IMR-90 (cell line): ENCODE data around the gene ZSWIM8. TPM values are rescaled to one million over a fixed set of nuclear protein-coding genes. Genes with fewer than 3 reads are reported as not detected.
A peak's percentile ranks its signal among the peaks of the same experiment; 100 is the strongest.

Experiments
- ATAC-seq: fragments of 200-7000 bp; cut with Tn5 transposase; 2 replicates; pipeline ENCODE4 v1.9.1; 2020; ENCODE audit warnings: low read depth, mild to moderate bottlenecking, moderate library complexity
- BruUV-seq: library from RNA; stranded (reverse); fragments of 400-500 nt; replicated peaks from 2 replicates; lab custom pipeline; 2021; lab: Mats Ljungman, UMichigan
- CTCF ChIA-PET: fragments of 300-600 bp; formaldehyde crosslinking; extraction: SDS; loops from one replicate; lab custom pipeline; 2021; ENCODE audit warnings: antibody characterized with exemption; lab: Yijun Ruan, JAX
- POLR2A ChIA-PET: fragments of 300-600 bp; sonication (Branson Sonifier 250); formaldehyde crosslinking; loops from one replicate; lab custom pipeline; 2022; ENCODE audit warnings: antibody characterized with exemption; ENCODE audit not compliant: unreplicated experiment; lab: Charles Lee
- DNase-seq: peaks from one replicate; pipeline ENCODE4 v3.0.0; 2013
- H2AFZ ChIP-seq: replicated peaks from 2 replicates; pipeline ENCODE3; 2013; ENCODE audit warnings: low read length, mild to moderate bottlenecking; ENCODE audit not compliant: poor library complexity
- H2AK5ac ChIP-seq: 2 replicates; pipeline ENCODE4 v1.6.1; 2013; ENCODE audit warnings: low read depth, low read length, inconsistent platforms
- H2AK9ac ChIP-seq: replicated peaks from 2 replicates; pipeline ENCODE3; 2013; ENCODE audit warnings: mild to moderate bottlenecking, low read depth, low read length, moderate library complexity; ENCODE audit not compliant: poor library complexity
- H2BK120ac ChIP-seq: 2 replicates; pipeline ENCODE4 v1.6.1; 2013; ENCODE audit warnings: low read depth, low read length, inconsistent platforms
- H2BK15ac ChIP-seq: 3 replicates; pipeline ENCODE4 v1.6.1; 2013; ENCODE audit warnings: low read depth, low read length, inconsistent platforms
- H2BK20ac ChIP-seq: 2 replicates; pipeline ENCODE4 v1.6.1; 2013; ENCODE audit warnings: low read depth, mild to moderate bottlenecking, inconsistent platforms, low read length, moderate library complexity
- H2BK5ac ChIP-seq: 2 replicates; pipeline ENCODE4 v1.6.1; 2013; ENCODE audit warnings: mild to moderate bottlenecking, low read depth, low read length, inconsistent platforms; ENCODE audit not compliant: poor library complexity, severe bottlenecking
- H3K14ac ChIP-seq: replicated peaks from 2 replicates; pipeline ENCODE4 v1.6.1; 2013; ENCODE audit warnings: low read depth, low read length, inconsistent platforms
- H3K18ac ChIP-seq: 2 replicates; pipeline ENCODE4 v1.6.1; 2013; ENCODE audit warnings: low read depth, low read length, control low read depth
- H3K23ac ChIP-seq: 2 replicates; pipeline ENCODE4 v1.6.1; 2013; ENCODE audit warnings: low read depth, low read length, inconsistent platforms
- H3K27ac ChIP-seq: 2 replicates; pipeline ENCODE4 v1.5.1; 2013; ENCODE audit warnings: mild to moderate bottlenecking, control low read depth, low read length; ENCODE audit not compliant: insufficient read depth
- H3K27me3 ChIP-seq: 2 replicates; pipeline ENCODE4 v1.6.1; 2013; ENCODE audit warnings: low read length; ENCODE audit not compliant: control insufficient read depth, insufficient read depth
- H3K36me3 ChIP-seq: 2 replicates; pipeline ENCODE4 v1.6.1; 2013; ENCODE audit warnings: low read length, mixed read lengths; ENCODE audit not compliant: control insufficient read depth, insufficient read depth
- H3K4ac ChIP-seq: 2 replicates; pipeline ENCODE4 v1.6.1; 2013; ENCODE audit warnings: low read depth, low read length, inconsistent platforms
- H3K4me1 ChIP-seq: 2 replicates; pipeline ENCODE4 v1.6.1; 2013; ENCODE audit warnings: low read length, mixed read lengths; ENCODE audit not compliant: control insufficient read depth, insufficient read depth
- H3K4me2 ChIP-seq: 2 replicates; pipeline ENCODE4 v1.6.1; 2013; ENCODE audit warnings: low read depth, mild to moderate bottlenecking, control low read depth, low read length, moderate library complexity
- H3K4me3 ChIP-seq: 2 replicates; pipeline ENCODE4 v1.5.1; 2013; ENCODE audit warnings: low read depth, mild to moderate bottlenecking, control low read depth, low read length, moderate library complexity; ENCODE audit not compliant: insufficient read depth
- H3K56ac ChIP-seq: 2 replicates; pipeline ENCODE4 v1.6.1; 2013; ENCODE audit warnings: low read length, inconsistent platforms; ENCODE audit not compliant: insufficient read depth; ENCODE audit errors: extremely low read depth
- H3K79me1 ChIP-seq, 2 experiments: 2 replicates each; pipeline ENCODE4 v1.6.1; 2013; ENCODE audit warnings: low read length in 2 of 2, inconsistent platforms in 1 of 2, low read depth in 1 of 2
- H3K9ac ChIP-seq: 2 replicates; pipeline ENCODE4 v1.6.1; 2013; ENCODE audit warnings: low read depth, low read length, control low read depth
- H3K9me1 ChIP-seq: 2 replicates; pipeline ENCODE4 v1.6.1; 2013; ENCODE audit warnings: low read length, inconsistent platforms; ENCODE audit not compliant: insufficient read depth
- H3K9me3 ChIP-seq: 2 replicates; pipeline ENCODE4 v1.6.1; 2013; ENCODE audit warnings: low read length; ENCODE audit not compliant: control insufficient read depth, insufficient read depth
- H4K20me1 ChIP-seq: 2 replicates; pipeline ENCODE4 v1.6.1; 2013; ENCODE audit warnings: low read length, inconsistent platforms; ENCODE audit not compliant: insufficient read depth
- H4K5ac ChIP-seq: 2 replicates; pipeline ENCODE4 v1.6.1; 2013; ENCODE audit warnings: mild to moderate bottlenecking, low read depth, low read length, control low read depth
- H4K8ac ChIP-seq, 2 experiments: 2 replicates each; pipeline ENCODE4 v1.6.1; 2013; ENCODE audit warnings: low read depth in 2 of 2, low read length in 2 of 2, control low read depth in 1 of 2, inconsistent platforms in 1 of 2
- H4K91ac ChIP-seq: 2 replicates; pipeline ENCODE4 v1.6.1; 2013; ENCODE audit warnings: low read depth, low read length, inconsistent platforms; ENCODE audit not compliant: insufficient read depth
- BHLHE40 ChIP-seq: fragments of 150-350 bp; IDR thresholded peaks from 2 replicates; pipeline ENCODE4 v1.6.1; 2016; ENCODE audit warnings: mild to moderate bottlenecking, low read depth, low read length
- CHD1 ChIP-seq: IDR thresholded peaks from 2 replicates; pipeline ENCODE4 v1.6.1; 2012; ENCODE audit warnings: low read depth, low read length, improper control_type of control experiment
- MAFK ChIP-seq: IDR thresholded peaks from 2 replicates; pipeline ENCODE4 v1.6.1; 2012; ENCODE audit warnings: low read depth, low read length, improper control_type of control experiment
- MAZ ChIP-seq: IDR thresholded peaks from 2 replicates; pipeline ENCODE4 v1.6.1; 2012; ENCODE audit warnings: low read depth, mild to moderate bottlenecking, low read length, improper control_type of control experiment, moderate library complexity, borderline replicate concordance
- NFE2L2 ChIP-seq: fragments of 150-350 bp; IDR thresholded peaks from 2 replicates; pipeline ENCODE4 v1.6.1; 2016; ENCODE audit warnings: low read depth, mild to moderate bottlenecking, low read length
- POLR2A ChIP-seq: IDR thresholded peaks from 2 replicates; pipeline ENCODE4 v1.6.1; 2012; ENCODE audit warnings: mild to moderate bottlenecking, low read depth, low read length
- RCOR1 ChIP-seq: IDR thresholded peaks from 2 replicates; pipeline ENCODE4 v1.6.1; 2012; ENCODE audit warnings: mild to moderate bottlenecking, low read length, improper control_type of control experiment; ENCODE audit not compliant: insufficient replicate concordance
- RFX5 ChIP-seq: IDR thresholded peaks from 2 replicates; pipeline ENCODE4 v1.8.0; 2012; ENCODE audit warnings: low read depth, mild to moderate bottlenecking, low read length, moderate library complexity
- SMC3 ChIP-seq: fragments of 150-350 bp; IDR thresholded peaks from 2 replicates; pipeline ENCODE4 v1.6.1; 2016; ENCODE audit warnings: low read depth, mild to moderate bottlenecking, antibody characterized with exemption, low read length, moderate library complexity
- WGBS, 2 experiments: methylation state at CpG; one replicate each; pipeline versions ENCODE4 v1.1.5 to v1.1.7; 2013; ENCODE audit warnings: missing lambda C conversion rate in 2 of 2; ENCODE audit not compliant: insufficient read length in 1 of 2; ENCODE audit errors: extremely low coverage in 2 of 2; 5-methylcytosine and 5-hydroxymethylcytosine counted together
- dilution Hi-C: fragments of 300-500 bp; cut with HindIII; formaldehyde crosslinking; loops from one replicate; pipeline ENCODE4 v1.14.3; 2018; ENCODE audit warnings: low sequenced_read_pairs; ENCODE audit not compliant: unreplicated experiment
- in situ Hi-C: fragments of 300-500 bp; cut with MboI; formaldehyde crosslinking; loops from 3 replicates; pipeline ENCODE4 v1.14.3; 2019; ENCODE audit warnings: low sequenced_read_pairs, inconsistent platforms, mixed read lengths
- intact Hi-C: fragments of 100-400 bp; cut with micrococcal nuclease; formaldehyde crosslinking; loops from 2 replicates; pipeline ENCODE4 v1.10.0; 2022
- polyA plus RNA-seq, 3 experiments: library from polyadenylated mRNA; depleted of rRNA; stranded (reverse); fragments of >200 nt; gene quantifications; 2 replicates each; pipeline ENCODE4 v1.2.3, GENCODE V29; 2012; ENCODE audit warnings: low replicate concordance in 1 of 3
- total RNA-seq: library from RNA; depleted of rRNA; stranded (reverse); fragments of >200 nt; gene quantifications from 2 replicates; pipeline ENCODE4 v1.2.3, GENCODE V29; 2012
- TF ChIP-seq, protein P1 (sequence below): fragments of 150-350 bp; IDR thresholded peaks from 2 replicates; pipeline ENCODE4 v1.6.1; 2016; ENCODE audit warnings: low read depth, mild to moderate bottlenecking, low read length, moderate library complexity, borderline replicate concordance

Gene ZSWIM8
- total and polyA plus RNA-seq, 2 of the 4 experiments (the other 2 are of a cell fraction), result 16.8 to 103 TPM

DNA sequence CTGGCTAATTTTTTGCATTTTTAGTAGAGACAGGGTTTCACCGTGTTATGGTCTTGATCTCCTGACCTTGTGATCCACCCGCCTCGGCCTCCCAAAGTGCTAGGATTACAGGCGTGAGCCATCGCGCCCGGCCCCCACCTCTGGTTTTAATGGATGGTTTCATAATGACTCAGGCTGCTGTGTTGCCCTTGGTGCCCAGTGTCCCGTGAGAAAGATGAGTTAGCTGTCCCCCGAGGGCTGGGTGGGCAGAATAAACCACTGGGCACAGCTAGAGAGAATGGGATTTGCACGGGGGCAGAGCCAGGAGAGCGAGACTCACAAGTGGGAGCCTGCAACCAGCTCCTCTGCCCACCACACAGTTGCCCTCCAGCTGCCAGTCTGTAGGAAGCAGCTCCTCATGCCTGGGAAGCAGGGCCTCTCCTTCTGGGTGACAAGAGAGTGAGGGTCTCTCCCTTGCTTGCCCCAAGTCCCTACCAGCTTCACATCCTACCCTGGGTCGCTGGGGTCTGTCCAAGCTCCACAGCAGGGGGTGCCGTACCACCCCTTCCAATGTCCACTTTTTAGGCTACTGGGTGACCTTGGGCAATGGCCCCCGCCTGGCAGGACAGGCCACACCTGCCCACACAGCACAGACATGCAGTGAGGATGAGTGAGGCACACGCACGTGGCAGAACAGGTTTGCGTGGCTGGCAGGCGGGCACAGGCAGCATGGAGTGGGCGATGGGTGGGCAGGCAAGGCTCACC lies 42.1 kb downstream of the ZSWIM8 start (continued):
- TF ChIP-seq CHD1, result no peak

DNA sequence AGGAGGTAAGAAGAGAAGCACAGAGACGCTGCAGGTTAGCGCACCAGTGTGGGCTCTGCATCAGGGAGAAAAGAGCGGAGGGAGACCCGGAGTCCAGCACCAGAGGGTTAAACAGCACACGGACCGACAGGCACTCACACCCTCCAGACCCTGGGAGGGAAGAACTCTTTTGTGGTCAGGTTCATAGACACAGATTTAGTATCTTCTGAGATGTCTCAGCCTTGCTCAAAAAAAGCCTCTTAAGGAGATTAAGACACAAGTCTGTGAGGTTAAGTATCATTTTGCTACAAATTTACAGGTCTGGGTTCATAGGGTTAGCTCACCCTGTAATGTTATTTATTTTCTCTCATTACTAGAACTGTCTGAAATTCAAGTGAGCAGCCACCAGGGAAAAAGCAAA lies 42.8 kb downstream of the ZSWIM8 start:
- no peak overlapping the region for H2AFZ ChIP-seq
- H4K8ac ChIP-seq, result no peak overlapping the region
- no peak overlapping the region for H3K27ac ChIP-seq
- no peak overlapping the region for H2BK15ac ChIP-seq
- no peak overlapping the region for H3K9ac ChIP-seq
- in situ Hi-C loops (no loop called here), intact Hi-C loops (no loop called here), dilution Hi-C loops (no loop called here)
- no peak overlapping the region for H3K4me3 ChIP-seq
- no peak overlapping the region for H3K14ac ChIP-seq
- H3K27me3 ChIP-seq, result no peaks in the 10 kb centered on the region
- no peak for TF ChIP-seq SMC3
- TF ChIP-seq MAZ, result no peak
- TF ChIP-seq BHLHE40, result no peak
- no peak for TF ChIP-seq NFE2L2
- TF ChIP-seq RCOR1, result no peak
- no peak for TF ChIP-seq MAFK
- no peak for TF ChIP-seq POLR2A
- no peak for TF ChIP-seq CHD1
- TF ChIP-seq, protein P1, sequence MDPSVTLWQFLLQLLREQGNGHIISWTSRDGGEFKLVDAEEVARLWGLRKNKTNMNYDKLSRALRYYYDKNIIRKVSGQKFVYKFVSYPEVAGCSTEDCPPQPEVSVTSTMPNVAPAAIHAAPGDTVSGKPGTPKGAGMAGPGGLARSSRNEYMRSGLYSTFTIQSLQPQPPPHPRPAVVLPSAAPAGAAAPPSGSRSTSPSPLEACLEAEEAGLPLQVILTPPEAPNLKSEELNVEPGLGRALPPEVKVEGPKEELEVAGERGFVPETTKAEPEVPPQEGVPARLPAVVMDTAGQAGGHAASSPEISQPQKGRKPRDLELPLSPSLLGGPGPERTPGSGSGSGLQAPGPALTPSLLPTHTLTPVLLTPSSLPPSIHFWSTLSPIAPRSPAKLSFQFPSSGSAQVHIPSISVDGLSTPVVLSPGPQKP, result no peak
- TF ChIP-seq RFX5, result no peak
- peaks cover 12% of the 10 kb centered on the region; the same call in 1 of the 2 replicates for H3K9me1 ChIP-seq
- H3K18ac ChIP-seq, result no peak overlapping the region
- ChIA-PET POLR2A (interaction anchor here (0.6 kb wide), 1 partner anchor 51 kb away, joined by 3 read pairs; no protein-coding TSS in a partner anchor), CTCF (no interaction called here)
- no peaks in the 10 kb centered on the region for H3K4me1 ChIP-seq
- no peak overlapping the region for H3K4ac ChIP-seq
- H4K91ac ChIP-seq, result no peak overlapping the region
- no TSS peak for BruUV-seq
- DNase-seq (no peak), ATAC-seq (peak; percentile 14; the same call in 1 of the 2 replicates)
- no peak overlapping the region for H4K5ac ChIP-seq
- no peak overlapping the region for H2AK9ac ChIP-seq
- no peak overlapping the region for H3K56ac ChIP-seq
- no peaks in the 10 kb centered on the region for H4K20me1 ChIP-seq
- H2BK20ac ChIP-seq, result no peak overlapping the region
- H3K23ac ChIP-seq, result no peak overlapping the region
- H3K4me2 ChIP-seq, result no peak overlapping the region
- no peak overlapping the region for H2AK5ac ChIP-seq
- H3K36me3 ChIP-seq, result peaks cover 20% of the 10 kb centered on the region
- no CpG with 5 or more reads among the region's 6 CpGs for WGBS, 2 experiments
- H2BK5ac ChIP-seq, result no peak overlapping the region
- no peaks in the 10 kb centered on the region; a peak in 2 of 4 replicates for H3K79me1 ChIP-seq
- H2BK120ac ChIP-seq, result no peak overlapping the region
- H3K9me3 ChIP-seq, result no peaks in the 10 kb centered on the region
